Measurements from ENCODE around the gene OSBPL9. TPM values are rescaled to one million over a fixed set of nuclear protein-coding genes. Genes with fewer than 3 reads are reported as not detected.
A peak's percentile ranks its signal among the peaks of the same experiment; 100 is the strongest.

Gene OSBPL9
- total RNA-seq, 2 donors from 2014 or later, result 60.0 to 60.8 TPM

DNA sequence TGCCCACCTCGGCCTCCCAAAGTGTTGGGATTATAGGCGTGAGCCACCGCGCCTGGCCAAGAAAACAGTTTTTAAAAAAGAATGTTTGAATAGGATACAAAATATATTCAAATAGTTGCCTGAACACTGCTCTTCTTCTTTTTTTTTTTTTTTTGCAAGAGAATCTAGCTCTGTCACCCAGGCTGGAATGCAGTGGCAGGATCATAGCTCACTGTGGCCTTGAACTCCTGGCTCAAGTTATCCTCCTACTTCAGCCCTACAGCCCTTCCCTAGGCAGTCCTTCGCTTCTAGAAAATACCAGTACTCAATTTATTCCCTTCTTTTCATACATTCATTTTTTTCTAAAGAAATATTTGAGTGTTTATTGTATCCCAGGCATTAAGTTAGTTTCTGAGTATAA, 67.9 kb downstream of the OSBPL9 start:
- no peak for DNase-seq (ENCODE audit: low spot score)
- Histone ChIP-seq H3K4me3 (no peak overlapping the region), H3K27me3 (no peaks in the 10 kb centered on the region), H3K36me3 (no peaks in the 10 kb centered on the region), H3K4me1 (peaks cover 0 to 18% of the 10 kb centered on the region in 2 donors), H3K9me3 (no peaks in the 10 kb centered on the region), H3K27ac (no peak overlapping the region)
- TF ChIP-seq, protein P1, sequence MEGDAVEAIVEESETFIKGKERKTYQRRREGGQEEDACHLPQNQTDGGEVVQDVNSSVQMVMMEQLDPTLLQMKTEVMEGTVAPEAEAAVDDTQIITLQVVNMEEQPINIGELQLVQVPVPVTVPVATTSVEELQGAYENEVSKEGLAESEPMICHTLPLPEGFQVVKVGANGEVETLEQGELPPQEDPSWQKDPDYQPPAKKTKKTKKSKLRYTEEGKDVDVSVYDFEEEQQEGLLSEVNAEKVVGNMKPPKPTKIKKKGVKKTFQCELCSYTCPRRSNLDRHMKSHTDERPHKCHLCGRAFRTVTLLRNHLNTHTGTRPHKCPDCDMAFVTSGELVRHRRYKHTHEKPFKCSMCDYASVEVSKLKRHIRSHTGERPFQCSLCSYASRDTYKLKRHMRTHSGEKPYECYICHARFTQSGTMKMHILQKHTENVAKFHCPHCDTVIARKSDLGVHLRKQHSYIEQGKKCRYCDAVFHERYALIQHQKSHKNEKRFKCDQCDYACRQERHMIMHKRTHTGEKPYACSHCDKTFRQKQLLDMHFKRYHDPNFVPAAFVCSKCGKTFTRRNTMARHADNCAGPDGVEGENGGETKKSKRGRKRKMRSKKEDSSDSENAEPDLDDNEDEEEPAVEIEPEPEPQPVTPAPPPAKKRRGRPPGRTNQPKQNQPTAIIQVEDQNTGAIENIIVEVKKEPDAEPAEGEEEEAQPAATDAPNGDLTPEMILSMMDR (IDR thresholded peaks at IDR 0.05), result no peak

DNA sequence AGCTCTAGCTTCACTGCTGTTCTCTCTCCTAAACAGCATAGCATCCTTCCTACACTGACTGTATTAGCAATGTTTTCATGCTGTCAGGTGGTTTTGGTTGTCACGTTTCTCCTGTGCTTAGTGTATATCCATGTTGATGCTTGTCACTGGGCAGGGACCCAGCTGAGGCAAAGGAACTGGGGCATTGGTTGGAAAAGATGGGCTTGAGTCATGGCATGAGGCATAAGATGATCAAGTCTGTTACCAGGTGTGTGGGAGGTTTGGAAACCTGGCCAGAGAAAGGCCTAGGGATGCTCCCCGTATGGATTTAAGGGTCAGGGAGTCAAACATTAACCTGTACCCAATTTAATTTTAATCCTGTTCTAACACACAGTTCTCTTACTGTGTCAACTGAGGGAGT, 69.6 kb downstream of the OSBPL9 start:
- Histone ChIP-seq H3K36me3 (no peaks in the 10 kb centered on the region), H3K9me3 (no peaks in the 10 kb centered on the region), H3K4me3 (no peak overlapping the region), H3K4me1 (peaks cover 0 to 32% of the 10 kb centered on the region in 2 donors), H3K27ac (no peak overlapping the region), H3K27me3 (no peaks in the 10 kb centered on the region)
- TF ChIP-seq, protein P1 (IDR thresholded peaks at IDR 0.05), result no peak
- no peak for DNase-seq (ENCODE audit: low spot score)

DNA sequence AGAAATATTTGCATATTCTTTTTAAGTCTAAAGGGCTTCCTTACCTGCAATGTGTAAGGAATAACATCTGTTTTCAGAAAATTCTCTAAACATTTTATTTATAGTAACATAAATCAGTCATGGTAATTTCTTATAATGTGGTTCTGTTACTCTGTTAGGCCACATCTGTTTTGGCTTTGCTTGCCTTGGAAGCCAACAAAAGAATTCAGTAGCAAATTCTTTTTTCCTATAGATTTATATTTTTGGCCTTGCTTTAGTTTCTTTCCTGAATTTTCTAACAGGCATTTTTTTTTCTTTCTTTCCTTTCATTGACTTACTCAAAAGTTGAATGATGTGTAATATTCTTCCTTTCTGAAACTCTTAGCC, 72.2 kb downstream of the OSBPL9 start:
- Histone ChIP-seq H3K4me3 (no peak overlapping the region), H3K4me1 (peaks cover 0 to 56% of the 10 kb centered on the region in 2 donors), H3K27ac (peak overlapping the region in 1 of 2 donors; percentile 49)

DNA sequence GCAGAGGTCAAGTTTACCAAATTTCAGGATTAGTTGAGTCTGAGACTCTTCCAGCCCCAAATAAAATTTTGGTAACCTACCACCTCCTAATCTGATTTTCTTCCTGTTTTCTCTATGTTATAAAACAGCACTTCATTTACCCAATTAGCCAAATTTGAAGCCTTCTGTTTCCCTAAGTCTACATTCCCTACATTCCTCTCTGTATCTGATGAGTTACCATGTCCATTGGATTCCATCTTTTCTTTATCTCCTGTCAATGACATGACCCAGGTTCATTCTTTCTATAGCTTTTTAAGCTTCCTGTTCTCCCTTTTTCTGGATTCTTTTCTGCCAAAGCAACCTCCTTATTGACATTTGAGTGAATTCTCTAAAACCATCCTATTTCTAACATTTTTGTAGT, 72.8 kb downstream of the OSBPL9 start:
- Histone ChIP-seq H3K27me3 (no peaks in the 10 kb centered on the region), H3K4me3 (no peak overlapping the region), H3K36me3 (no peaks in the 10 kb centered on the region), H3K9me3 (no peaks in the 10 kb centered on the region), H3K27ac (peak overlapping the region in 1 of 2 donors; percentile 49), H3K4me1 (peaks cover 0 to 56% of the 10 kb centered on the region in 2 donors)
- no peak for DNase-seq (ENCODE audit: low spot score)
- TF ChIP-seq, protein P1 (IDR thresholded peaks at IDR 0.05), result no peak

More for the DNA sequence above, 72.2 kb downstream of the OSBPL9 start:
- Histone ChIP-seq H3K27me3 (no peaks in the 10 kb centered on the region), H3K36me3 (no peaks in the 10 kb centered on the region), H3K9me3 (no peaks in the 10 kb centered on the region)
- TF ChIP-seq, protein P1 (IDR thresholded peaks at IDR 0.05), result no peak
- no peak for DNase-seq (ENCODE audit: low spot score)

DNA sequence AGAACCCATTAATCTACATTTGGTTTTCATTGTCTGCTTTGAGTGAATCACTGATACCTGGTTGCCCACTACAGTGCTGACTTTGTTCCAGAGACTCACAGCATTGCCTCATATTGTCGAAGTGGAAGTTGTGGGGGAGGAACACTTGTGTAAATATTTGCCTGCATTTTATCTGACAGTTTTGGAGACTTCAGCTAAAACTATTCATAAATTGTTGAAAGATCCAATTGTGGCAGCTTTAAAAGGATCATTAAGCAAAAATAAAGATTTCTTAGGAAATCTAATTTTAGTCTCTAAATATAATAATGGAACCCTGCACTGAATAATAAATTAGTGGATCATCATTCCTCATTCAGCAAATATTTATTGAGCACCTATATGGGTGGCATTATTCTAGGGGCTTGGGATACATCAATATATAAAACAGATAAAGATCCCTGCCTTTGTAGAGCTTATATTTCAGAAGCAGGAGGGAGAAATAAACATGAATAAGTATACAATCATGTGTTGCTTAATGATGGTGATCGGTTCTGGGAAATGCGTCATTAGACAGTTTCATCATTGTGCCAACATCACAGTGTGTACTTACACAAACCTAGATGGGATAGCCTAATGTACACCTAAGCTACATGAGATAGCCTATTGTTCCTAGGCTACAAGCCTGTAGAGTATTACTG, 73.5 kb downstream of the OSBPL9 start:
- H3K9me3 ChIP-seq, result no peaks in the 10 kb centered on the region
- H3K36me3 ChIP-seq, result no peaks in the 10 kb centered on the region
- H3K27ac ChIP-seq, result peak overlapping the region in 1 of 2 donors; percentile 49
- H3K27me3 ChIP-seq, result no peaks in the 10 kb centered on the region
- DNase-seq (ENCODE audit: low spot score), result no peak
- TF ChIP-seq, protein P1 (IDR thresholded peaks at IDR 0.05), result no peak
- no peak overlapping the region for H3K4me3 ChIP-seq
- H3K4me1 ChIP-seq, result peaks cover 0 to 56% of the 10 kb centered on the region in 2 donors

DNA sequence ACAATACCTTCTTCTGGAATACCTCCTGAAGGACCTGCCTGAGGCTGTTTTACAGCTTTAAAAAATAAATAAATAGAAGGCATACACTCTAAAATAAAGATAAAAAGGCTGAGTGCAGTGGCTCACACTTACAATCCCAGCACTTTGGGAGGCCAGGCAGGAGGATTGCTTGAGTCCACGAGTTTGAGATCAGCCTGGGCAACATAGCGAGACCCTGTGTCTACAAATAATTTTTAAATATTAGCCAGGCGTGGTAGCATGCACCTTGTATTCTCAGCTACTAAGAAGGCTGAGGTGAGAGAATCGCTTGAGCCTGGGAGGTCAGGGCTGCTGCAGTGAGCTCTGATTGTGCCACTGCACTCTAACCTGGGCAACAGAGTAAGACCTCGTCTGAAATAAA, 75.0 kb downstream of the OSBPL9 start:
- DNase-seq (ENCODE audit: low spot score), result no peak
- peaks cover 0 to 56% of the 10 kb centered on the region in 2 donors for H3K4me1 ChIP-seq
- H3K4me3 ChIP-seq, result no peak overlapping the region
- H3K9me3 ChIP-seq, result no peaks in the 10 kb centered on the region
- TF ChIP-seq, protein P1 (IDR thresholded peaks at IDR 0.05), result no peak
- H3K36me3 ChIP-seq, result no peaks in the 10 kb centered on the region
- no peak overlapping the region for H3K27ac ChIP-seq
- no peaks in the 10 kb centered on the region for H3K27me3 ChIP-seq
